ENCODE results near the gene KCND3.
A peak's percentile ranks its signal among the peaks of the same experiment; 100 is the strongest.

The KCND3 gene

DNA sequence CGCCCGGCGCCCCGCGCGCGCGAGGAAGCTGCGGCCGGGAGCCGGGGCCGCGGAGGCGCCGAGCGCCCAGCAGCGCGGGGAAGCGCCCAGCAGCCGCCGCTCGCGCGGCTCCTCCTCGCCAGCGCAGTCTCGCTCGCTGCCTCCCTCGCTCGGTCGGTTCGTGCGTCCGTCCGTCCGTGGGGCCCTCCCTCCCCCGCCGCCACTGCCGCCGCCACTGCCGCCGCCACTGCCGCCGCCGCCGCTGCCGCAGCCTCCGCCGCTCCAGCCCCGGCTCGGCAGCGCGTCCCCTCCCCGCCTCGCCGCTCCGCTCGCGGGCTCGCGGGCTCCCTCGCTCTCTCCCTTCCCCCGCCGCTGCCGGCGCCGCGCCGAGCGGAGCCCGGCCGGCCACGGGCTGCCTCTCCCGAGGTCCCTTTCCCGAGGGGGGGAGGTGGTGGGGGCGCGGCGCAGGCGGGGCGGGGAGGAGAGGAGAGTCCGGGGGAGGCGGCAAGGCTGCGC, at the start of gene KCND3:
KCND3 (minus strand) TSS at position 138 of the 495 bp plus-strand sequence.
- DNase-seq (peak; percentile 25), ATAC-seq (no peak)
- Mint-ChIP-seq H3K4me3 (peak within 1 kb of the TSS; percentile 51), H3K36me3 (ENCODE audit: low read depth) (no peaks in the 10 kb centered on the region), H3K27me3 (peaks cover 63% of the 10 kb centered on the region), H3K4me1 (peaks cover 11% of the 10 kb centered on the region), H3K27ac (no peak within 1 kb of the TSS), H3K9me3 (no peaks in the 10 kb centered on the region)

DNA sequence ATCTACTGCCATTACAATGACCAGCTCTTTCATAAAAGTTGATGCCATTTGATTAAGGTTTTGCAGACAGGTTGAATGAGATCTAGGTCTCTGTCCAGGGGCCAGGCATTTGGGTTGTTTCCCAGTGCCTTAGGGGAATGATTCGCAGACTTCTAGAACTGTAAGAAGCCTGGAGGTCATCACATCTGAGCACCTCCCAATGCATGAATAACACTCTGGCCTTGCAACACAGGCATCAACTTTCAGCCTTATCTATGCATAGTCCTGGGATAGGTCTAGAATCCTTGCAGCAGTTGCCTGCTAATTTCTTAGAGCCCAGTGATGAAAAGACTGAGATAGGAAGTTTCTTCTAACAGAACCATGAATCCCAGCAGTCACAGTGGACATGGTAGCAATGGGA, 44.8 kb upstream of the KCND3 start:
- no peaks in the 10 kb centered on the region for H3K36me3 Mint-ChIP-seq (ENCODE audit: low read depth)
- H3K9me3 Mint-ChIP-seq: no peaks in the 10 kb centered on the region
- no peak overlapping the region for H3K27ac Mint-ChIP-seq
- H3K27me3 Mint-ChIP-seq: no peaks in the 10 kb centered on the region
- H3K4me3 Mint-ChIP-seq: no peak overlapping the region
- no peaks in the 10 kb centered on the region for H3K4me1 Mint-ChIP-seq
- no peak for DNase-seq
- no peak for ATAC-seq

DNA sequence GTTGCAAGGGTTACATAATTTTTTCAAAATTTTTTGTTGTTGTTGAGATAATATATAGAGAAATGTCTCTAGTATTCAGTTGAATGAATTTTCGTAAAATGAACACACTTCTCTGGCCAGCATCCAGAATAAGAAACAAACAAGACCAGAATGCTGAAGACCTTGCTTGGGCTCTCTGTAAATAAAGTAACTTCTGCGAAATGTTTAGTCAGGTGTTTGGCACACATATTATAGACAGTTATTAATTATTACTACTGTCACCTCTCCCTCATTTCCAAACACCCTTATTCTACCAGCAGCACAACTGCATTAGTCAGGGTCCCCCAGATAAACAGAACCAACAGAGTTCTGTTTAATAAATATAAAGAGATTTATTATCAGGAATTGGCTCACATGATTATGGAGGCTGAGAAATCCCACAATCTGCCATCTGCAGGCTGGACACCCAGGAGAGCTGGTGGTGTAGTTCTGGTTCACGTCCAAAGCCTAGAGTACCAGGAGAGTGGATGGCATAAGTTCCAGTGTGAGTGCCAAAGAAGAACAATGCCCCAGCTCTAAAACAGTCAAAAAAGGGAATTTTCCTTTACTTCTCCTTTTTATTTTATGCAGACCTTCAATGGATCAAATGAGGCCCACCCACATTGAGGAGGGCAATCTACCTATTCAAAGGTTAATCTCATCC, 44.1 kb upstream of the KCND3 start:
- DNase-seq: no peak
- no peaks in the 10 kb centered on the region for H3K9me3 Mint-ChIP-seq
- H3K4me1 Mint-ChIP-seq: no peaks in the 10 kb centered on the region
- ATAC-seq: no peak
- no peaks in the 10 kb centered on the region for H3K36me3 Mint-ChIP-seq (ENCODE audit: low read depth)
- no peaks in the 10 kb centered on the region for H3K27me3 Mint-ChIP-seq
- no peak overlapping the region for H3K27ac Mint-ChIP-seq
- no peak overlapping the region for H3K4me3 Mint-ChIP-seq

DNA sequence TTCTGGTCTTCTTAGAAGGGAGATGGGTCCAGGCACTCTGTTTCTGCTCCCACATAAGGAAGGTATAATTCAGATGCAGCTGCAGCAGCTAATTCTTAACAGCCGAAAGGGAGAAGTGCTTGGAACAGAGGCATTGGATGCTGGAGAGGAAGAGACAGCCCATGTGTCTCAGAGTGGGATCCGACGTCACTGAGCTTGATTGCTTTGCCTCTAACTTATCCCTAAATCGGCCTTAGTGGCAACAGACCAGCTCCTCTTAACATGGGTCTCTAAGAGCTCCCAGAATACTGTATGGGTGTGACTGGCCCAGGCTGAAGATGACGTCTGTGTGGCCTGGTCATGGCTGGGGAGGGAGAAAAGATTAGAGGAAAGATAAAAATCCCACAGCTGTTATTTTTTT, 40.7 kb upstream of the KCND3 start:
- Mint-ChIP-seq H3K4me3 (no peak overlapping the region), H3K36me3 (ENCODE audit: low read depth) (no peaks in the 10 kb centered on the region), H3K9me3 (no peaks in the 10 kb centered on the region), H3K4me1 (no peaks in the 10 kb centered on the region), H3K27ac (no peak overlapping the region), H3K27me3 (peaks cover 2% of the 10 kb centered on the region)
- DNase-seq: no peak
- no peak for ATAC-seq

DNA sequence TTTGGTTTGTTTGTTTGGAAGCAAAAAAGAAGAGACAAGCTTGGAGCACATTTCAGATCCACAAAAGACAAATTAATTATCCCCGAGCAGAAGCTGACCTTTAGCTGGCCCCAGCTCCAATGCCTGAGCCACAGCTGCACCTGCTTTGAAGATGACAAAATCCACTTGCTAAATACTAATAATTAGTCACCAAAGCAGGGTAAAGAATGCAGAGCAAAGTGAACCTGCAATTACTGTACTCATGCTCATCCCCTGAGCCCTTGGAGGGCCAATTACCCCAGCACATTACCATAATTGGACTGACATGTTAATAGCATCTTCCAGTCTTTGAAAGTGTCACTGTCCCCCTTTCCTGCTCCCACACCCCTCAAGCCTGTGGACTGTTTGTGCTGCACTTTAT, 38.2 kb upstream of the KCND3 start:
- H3K27ac Mint-ChIP-seq: no peak overlapping the region
- peaks cover 11% of the 10 kb centered on the region for H3K27me3 Mint-ChIP-seq
- H3K4me1 Mint-ChIP-seq: no peaks in the 10 kb centered on the region
- H3K9me3 Mint-ChIP-seq: no peaks in the 10 kb centered on the region
- no peak for DNase-seq
- no peaks in the 10 kb centered on the region for H3K36me3 Mint-ChIP-seq (ENCODE audit: low read depth)
- no peak overlapping the region for H3K4me3 Mint-ChIP-seq
- no peak for ATAC-seq

DNA sequence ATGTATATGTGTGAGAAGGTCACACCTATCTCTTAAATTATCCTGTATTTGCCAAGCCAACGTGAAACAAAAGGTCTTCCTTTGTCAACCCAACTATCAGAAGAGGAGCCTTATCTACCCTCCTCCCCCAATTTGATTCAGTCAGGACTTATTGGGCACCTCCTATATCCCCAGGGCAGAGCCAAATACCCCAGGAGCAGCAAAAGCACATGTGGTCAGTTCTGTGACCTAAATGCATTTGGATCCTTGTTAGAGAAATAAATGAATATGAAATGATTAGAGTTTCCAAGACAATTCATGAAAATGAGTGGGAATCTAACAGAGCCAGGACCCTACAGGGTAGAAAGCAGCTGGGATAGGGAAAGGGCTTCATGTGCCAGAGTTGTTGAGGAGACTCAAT, 37.0 kb upstream of the KCND3 start:
- H3K27me3 Mint-ChIP-seq: peaks cover 15% of the 10 kb centered on the region
- no peak for DNase-seq
- H3K27ac Mint-ChIP-seq: no peak overlapping the region
- no peak for ATAC-seq
- no peak overlapping the region for H3K4me3 Mint-ChIP-seq
- no peaks in the 10 kb centered on the region for H3K4me1 Mint-ChIP-seq
- H3K9me3 Mint-ChIP-seq: no peaks in the 10 kb centered on the region
- no peaks in the 10 kb centered on the region for H3K36me3 Mint-ChIP-seq (ENCODE audit: low read depth)

DNA sequence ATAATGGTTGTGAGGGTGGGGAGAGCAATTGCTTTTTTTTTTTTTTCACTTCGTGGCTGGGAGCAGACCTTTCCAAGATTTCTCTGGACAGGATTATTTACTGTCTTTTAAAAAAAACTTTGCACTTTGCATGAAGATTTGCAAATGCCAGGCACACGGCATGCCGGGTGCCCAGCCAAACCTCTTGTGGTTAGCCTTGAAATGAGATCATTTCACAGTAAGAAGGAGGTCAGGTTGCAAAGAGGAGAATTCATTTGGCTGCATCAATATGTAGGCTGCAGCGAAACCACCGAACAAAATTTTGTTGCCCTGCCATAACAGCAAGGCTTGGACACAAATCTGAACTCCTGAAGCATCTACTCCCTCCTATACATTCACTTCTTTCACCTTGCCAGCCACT, 36.5 kb upstream of the KCND3 start:
- H3K4me3 Mint-ChIP-seq: no peak overlapping the region
- no peak overlapping the region for H3K27ac Mint-ChIP-seq
- DNase-seq: no peak
- no peak for ATAC-seq
- H3K27me3 Mint-ChIP-seq: peaks cover 16% of the 10 kb centered on the region
- H3K36me3 Mint-ChIP-seq (ENCODE audit: low read depth): no peaks in the 10 kb centered on the region
- H3K4me1 Mint-ChIP-seq: no peaks in the 10 kb centered on the region
- no peaks in the 10 kb centered on the region for H3K9me3 Mint-ChIP-seq

DNA sequence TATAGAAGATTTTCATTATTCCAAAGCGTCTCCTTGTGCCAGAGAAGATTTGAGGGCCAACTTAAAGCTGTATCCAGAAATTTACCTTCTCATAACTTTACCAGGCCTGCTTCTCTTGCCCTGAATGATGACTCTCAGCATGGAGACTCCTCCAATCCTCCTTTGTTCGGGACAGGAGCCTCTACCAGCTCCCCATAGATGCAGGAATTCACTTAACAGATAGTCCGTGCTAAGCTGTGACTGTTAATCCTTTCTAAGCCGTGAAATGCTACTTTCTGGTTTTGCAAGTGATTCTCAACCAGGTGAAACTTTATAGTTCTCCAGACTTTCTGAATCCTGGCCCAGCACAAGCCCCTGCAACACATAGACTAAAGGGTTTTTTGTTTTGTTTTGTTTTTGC, 31.8 kb upstream of the KCND3 start:
- H3K27ac Mint-ChIP-seq: no peak overlapping the region
- no peaks in the 10 kb centered on the region for H3K4me1 Mint-ChIP-seq
- no peak overlapping the region for H3K4me3 Mint-ChIP-seq
- H3K27me3 Mint-ChIP-seq: peaks cover 14% of the 10 kb centered on the region
- H3K36me3 Mint-ChIP-seq (ENCODE audit: low read depth): no peaks in the 10 kb centered on the region
- DNase-seq: no peak
- ATAC-seq: no peak
- no peaks in the 10 kb centered on the region for H3K9me3 Mint-ChIP-seq

DNA sequence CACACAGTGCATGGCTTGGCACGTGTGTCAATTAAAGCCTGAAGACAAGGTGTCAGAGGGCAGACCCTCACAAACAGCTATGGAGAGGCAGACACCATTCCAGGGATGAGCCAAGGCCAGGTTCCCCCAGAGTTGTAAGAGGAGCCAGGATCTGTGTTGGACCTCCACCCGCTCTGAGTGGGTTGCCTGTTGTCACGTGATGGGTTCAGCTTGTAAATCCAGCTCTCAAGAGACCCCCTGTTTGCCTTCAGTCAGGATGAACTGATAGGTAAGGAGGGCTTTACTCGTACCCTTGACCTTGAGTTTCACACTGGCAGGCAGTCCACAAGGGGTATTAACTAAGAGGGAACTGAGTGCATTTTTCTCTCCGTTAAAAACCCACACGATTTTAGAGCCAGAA, 27.7 kb upstream of the KCND3 start:
- DNase-seq (no peak), ATAC-seq (no peak)
- Mint-ChIP-seq H3K27ac (no peak overlapping the region), H3K4me3 (no peak overlapping the region), H3K4me1 (no peaks in the 10 kb centered on the region), H3K9me3 (no peaks in the 10 kb centered on the region), H3K27me3 (peaks cover 21% of the 10 kb centered on the region), H3K36me3 (ENCODE audit: low read depth) (no peaks in the 10 kb centered on the region)

DNA sequence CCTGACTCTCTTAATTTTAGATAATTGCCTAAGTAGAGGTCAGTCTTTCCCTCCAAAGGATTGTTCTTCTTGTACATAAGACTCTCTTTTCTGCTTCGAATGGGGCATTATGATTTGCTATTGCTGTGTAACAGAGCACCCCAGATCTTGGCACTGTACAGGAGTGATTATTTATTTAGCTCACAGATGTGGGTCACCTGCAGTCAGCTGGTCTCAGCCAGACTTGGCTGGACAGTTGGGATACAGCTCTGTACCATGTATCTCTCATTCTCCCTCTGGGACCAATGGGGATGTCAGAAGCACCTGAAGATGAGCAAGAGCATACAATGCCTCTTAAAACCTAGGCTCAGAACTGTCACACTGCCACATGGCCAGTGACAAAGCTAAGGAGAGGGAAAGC, 23.4 kb upstream of the KCND3 start:
- H3K4me1 Mint-ChIP-seq: no peaks in the 10 kb centered on the region
- no peaks in the 10 kb centered on the region for H3K9me3 Mint-ChIP-seq
- DNase-seq (no peak), ATAC-seq (no peak)
- H3K36me3 Mint-ChIP-seq (ENCODE audit: low read depth): no peaks in the 10 kb centered on the region
- H3K27me3 Mint-ChIP-seq: peaks cover 19% of the 10 kb centered on the region
- no peak overlapping the region for H3K4me3 Mint-ChIP-seq
- H3K27ac Mint-ChIP-seq: no peak overlapping the region

DNA sequence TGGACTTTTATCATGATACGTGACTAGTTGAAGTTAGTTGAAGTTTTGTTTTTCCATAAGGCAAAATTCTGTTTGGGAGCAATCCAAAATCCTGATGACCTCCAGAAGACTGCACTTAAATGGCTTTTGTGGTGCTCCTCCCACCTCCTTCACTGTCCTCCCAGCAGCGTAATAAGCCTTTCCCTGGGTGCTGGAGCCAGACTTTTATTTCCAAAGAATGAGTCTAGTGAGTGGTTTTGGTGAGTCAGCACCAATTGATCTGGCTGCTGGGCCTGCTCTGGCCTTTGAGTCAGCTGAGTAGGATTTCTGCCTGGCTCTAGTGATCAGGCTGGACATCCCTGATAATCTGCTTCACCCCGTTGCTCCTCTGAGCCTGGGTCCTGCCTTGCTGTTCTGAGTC, 21.7 kb upstream of the KCND3 start:
- no peak for ATAC-seq
- Mint-ChIP-seq H3K27ac (no peak overlapping the region), H3K4me1 (no peaks in the 10 kb centered on the region), H3K36me3 (ENCODE audit: low read depth) (no peaks in the 10 kb centered on the region), H3K27me3 (peaks cover 20% of the 10 kb centered on the region), H3K4me3 (no peak overlapping the region), H3K9me3 (no peaks in the 10 kb centered on the region)
- DNase-seq: no peak

DNA sequence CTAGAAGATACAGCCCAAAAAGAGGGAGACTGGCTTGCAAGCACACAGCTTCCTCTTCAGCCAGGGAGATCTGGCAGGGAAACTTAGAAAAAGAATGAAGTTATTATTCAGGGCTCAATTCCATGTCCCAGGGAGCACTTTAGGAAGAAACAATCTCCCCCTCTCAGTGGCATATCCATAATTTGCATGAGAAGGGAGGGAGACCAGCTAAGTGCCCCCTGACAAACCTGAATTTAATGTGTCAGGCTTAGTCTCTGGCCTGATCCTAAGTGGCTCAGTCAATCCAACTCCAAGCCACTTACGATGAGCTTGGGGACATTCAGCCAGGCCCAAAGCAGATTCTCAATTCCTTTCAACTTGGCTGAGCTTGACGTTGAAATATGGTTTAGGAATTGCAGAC, 17.7 kb upstream of the KCND3 start:
- Mint-ChIP-seq H3K9me3 (no peaks in the 10 kb centered on the region), H3K36me3 (ENCODE audit: low read depth) (no peaks in the 10 kb centered on the region), H3K27ac (no peak overlapping the region), H3K4me3 (no peak overlapping the region), H3K4me1 (no peaks in the 10 kb centered on the region), H3K27me3 (peaks cover 8% of the 10 kb centered on the region)
- ATAC-seq (no peak), DNase-seq (no peak)

DNA sequence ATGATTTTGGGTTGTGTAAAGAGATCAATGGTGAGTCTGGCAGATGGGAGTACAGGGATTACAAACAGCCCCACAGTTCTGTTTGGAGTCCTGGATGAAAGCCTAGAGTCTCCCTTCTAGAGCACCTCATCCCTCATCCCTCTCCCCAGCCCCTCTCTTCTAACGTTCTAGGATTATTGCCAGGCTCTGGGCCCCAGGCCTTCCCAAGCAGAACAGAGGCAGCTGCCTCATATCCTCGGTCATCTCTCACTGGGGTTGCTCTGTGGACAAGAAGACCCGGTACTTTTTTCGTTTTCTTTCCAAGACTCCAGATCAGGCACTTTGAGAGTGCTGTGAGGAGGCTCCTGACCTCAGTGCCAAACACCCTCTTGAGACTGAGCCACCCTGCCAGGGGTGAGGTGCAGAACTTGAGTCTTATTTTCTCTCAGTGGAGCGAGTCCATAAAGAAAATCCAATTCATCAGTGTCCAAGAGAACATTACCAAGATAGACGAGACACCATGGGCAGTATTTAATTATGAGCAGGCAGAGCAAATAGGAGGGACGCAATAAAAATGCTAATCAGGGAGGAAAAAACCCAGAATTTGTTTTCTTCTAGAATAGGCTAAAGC, 17.1 kb upstream of the KCND3 start:
- Mint-ChIP-seq H3K36me3 (ENCODE audit: low read depth) (no peaks in the 10 kb centered on the region), H3K4me3 (no peak overlapping the region), H3K4me1 (no peaks in the 10 kb centered on the region), H3K9me3 (no peaks in the 10 kb centered on the region), H3K27me3 (peaks cover 14% of the 10 kb centered on the region), H3K27ac (no peak overlapping the region)
- no peak for ATAC-seq
- no peak for DNase-seq

DNA sequence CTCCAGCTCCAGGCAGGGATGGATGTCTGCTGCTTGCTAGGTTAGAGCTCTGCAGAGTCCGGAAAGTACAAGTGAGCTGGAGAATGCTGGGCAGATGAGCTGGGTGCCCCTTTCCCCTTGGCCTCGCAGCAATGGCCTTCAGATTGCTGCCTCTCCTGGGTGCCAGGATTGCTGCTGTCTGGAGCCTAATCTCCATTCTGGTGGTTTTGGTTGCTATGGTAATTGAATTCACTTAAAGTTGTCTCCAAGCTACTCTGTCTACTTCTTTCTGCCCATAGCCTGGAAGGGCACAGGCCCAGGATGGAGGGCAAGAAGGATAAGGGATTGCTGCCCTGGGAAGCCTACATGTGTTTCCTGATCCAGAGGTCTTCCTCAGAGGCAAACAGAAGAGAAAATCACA, 14.6 kb upstream of the KCND3 start:
- no peak overlapping the region for H3K27ac Mint-ChIP-seq
- no peaks in the 10 kb centered on the region for H3K9me3 Mint-ChIP-seq
- no peak for DNase-seq
- no peaks in the 10 kb centered on the region for H3K4me1 Mint-ChIP-seq
- no peak overlapping the region for H3K4me3 Mint-ChIP-seq
- no peaks in the 10 kb centered on the region for H3K36me3 Mint-ChIP-seq (ENCODE audit: low read depth)
- no peak for ATAC-seq
- peaks cover 22% of the 10 kb centered on the region for H3K27me3 Mint-ChIP-seq

DNA sequence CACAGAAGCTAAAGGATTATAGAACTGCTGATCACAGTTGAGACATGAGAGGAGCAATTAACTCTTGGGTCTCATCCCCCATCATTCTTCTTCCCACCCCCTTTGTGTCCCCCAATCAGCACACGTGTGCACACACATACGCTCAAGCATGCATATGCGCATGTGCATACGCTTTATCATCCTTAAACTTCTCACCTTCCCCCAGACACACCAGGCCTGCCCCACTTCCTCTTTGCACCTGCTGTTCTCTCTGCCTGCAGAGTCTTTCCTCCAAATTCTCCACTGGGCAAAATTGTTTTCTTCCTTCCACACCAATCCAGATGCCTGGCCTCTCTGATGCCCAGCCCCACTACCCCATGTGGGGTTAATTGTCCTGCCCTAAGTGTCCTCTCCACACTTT, 13.0 kb upstream of the KCND3 start:
- H3K27ac Mint-ChIP-seq: no peak overlapping the region
- H3K4me1 Mint-ChIP-seq: no peaks in the 10 kb centered on the region
- DNase-seq: no peak
- no peak for ATAC-seq
- H3K27me3 Mint-ChIP-seq: peaks cover 21% of the 10 kb centered on the region
- no peak overlapping the region for H3K4me3 Mint-ChIP-seq
- no peaks in the 10 kb centered on the region for H3K36me3 Mint-ChIP-seq (ENCODE audit: low read depth)
- H3K9me3 Mint-ChIP-seq: no peaks in the 10 kb centered on the region

DNA sequence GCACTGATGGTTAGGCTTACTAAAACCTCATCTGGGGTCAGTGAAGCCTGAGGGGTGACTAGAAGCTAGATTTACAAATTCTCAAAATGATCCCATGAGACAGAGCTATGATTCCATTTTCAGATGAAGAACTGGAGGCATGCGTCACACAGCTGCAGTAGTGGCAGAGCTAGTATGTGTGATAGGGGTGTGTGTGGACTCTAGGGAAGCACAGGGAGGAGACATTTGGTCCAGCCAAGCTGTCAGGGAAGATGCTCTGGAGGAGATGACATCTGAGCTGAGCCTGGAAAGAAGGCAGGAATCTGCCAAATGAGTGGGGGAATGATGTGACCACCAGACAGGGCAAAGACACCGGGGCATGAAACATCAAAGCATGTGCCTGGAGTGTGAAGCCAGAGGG, 12.0 kb upstream of the KCND3 start:
- ATAC-seq (no peak), DNase-seq (no peak)
- no peaks in the 10 kb centered on the region for H3K9me3 Mint-ChIP-seq
- no peak overlapping the region for H3K4me3 Mint-ChIP-seq
- no peak overlapping the region for H3K27ac Mint-ChIP-seq
- peaks cover 26% of the 10 kb centered on the region for H3K27me3 Mint-ChIP-seq
- H3K4me1 Mint-ChIP-seq: no peaks in the 10 kb centered on the region
- no peaks in the 10 kb centered on the region for H3K36me3 Mint-ChIP-seq (ENCODE audit: low read depth)

Measured in activated naive CD8-positive, alpha-beta T cell treated with anti-CD3 and anti-CD28 coated beads, Interleukin-2, amount 50 U/mL, for 24 hours (primary cell).